A549 treated with GW870086 at 1 μM for 4 hours (cell line): ENCODE measurements around the gene OTOGL. TPM values are rescaled to one million over a fixed set of nuclear protein-coding genes. Genes with fewer than 3 reads are reported as not detected.

Experiments used
- total RNA-seq: library from RNA; stranded (reverse); fragments of 200-300 nt; extraction: Qiagen RNA extraction; gene quantifications from 5 replicates; pipeline ENCODE4 v1.2.3, GENCODE V29; 2022; ENCODE audit warnings: low read depth

OTOGL gene
- not detected in 5 replicates for total RNA-seq

DNA sequence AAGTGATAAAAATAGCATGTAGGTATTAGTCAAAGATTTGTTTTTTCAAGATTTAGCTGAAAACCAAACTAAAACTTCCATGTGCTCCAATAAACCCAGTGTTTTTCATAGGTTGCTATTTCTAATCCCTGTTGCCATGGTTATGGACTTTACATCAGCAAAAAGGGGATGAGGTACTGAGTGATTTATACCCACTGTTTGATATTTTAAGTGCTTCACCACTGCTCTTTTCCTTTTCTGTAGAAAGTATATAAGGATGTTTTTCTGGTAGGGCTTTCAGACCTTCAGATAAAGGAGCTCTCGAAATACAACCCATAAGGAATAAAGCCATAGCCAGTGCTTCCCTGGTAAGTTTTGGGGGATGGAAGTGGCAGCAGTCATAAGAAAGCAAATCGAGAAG lies at the start of gene OTOGL:
Gene OTOGL (plus strand): TSS at position 279 of the 400 bp plus-strand sequence. CDS start 109,895 bp downstream, outside the sequence.

Other genes with a start within 250 kb of the OTOGL start
- 14.8 to 32.6 TPM (median 25.5 TPM) in 5 replicates for gene PPP1R12A, start 164.4 kb upstream of the OTOGL start, total RNA-seq